HG02852 (cell line): ENCODE measurements around the gene MVB12B.

Experiments
- ATAC-seq: cut with Tn5 transposase; IDR thresholded peaks from one replicate; pipeline ENCODE4 v1.9.1; 2021; ENCODE audit warnings: mild to moderate bottlenecking, moderate library complexity; ENCODE audit not compliant: unreplicated experiment

MVB12B gene

DNA sequence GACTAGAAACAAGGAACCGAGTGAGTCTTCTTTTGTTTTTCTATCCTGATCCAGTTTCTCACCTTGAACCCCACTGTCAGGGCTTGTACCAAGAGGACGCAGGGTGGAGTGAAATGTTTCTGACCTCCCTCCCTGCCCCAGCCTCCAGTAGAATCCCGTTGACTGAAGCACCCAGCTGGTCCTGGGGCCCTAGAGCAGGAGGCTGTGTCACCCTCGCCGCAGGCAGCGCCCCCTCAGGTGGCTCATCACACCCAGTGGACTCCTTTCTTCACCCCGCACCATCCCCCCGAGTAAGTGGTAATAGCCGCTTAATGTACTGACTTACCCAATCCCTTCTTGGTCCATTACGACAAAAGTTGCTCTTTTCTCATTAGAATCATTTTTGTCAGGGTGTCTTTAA, 53.8 kb downstream of the MVB12B start:
- no peak for ATAC-seq

DNA sequence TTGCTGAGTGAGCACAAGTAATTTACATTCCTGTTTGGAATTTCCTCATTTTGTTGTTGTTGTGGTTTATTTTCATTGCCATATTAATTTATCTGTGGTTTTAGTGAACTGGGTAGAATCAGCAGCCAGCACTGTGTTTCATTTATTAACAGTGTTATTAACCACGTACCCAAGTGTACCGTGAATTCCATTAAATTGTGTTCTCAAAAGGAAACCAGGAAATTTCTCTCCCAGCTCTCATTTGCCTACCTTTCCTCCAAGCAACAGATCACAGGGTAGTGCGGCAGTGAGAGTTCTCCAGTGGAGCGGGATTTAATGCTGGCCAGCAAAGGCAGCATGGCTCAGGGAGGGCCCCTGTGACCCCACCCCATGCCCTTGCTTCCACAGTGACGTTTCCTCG, 54.6 kb downstream of the MVB12B start:
- ATAC-seq, result no peak

DNA sequence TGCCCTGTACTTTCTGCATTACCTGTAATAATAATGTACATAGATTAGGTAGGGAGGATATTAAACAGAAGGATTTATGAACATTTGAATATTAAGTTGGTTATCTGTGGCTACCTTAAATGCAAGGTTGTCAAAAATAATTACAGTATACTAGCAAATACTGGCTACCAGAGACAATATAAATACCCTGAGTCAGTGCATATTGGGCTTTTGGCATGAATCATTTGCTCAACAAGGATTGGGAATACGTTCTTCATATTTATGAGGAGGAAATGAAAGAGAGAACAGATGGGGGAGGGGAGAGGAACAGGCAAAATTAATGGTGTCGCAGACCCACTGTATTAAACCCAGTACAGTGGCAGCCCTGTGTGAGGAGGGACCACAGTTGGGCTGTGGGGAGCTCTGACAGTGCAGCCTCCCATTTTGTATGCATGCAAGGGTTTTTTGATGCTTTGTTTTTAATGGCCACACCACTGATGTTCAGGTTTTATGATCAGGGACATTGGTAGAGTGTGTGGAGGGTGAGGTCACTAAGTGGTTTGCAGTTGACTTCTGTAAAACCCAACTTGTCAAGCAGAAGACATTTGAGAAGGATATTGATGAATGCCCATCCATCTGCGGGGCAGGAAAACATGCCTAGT, 56.9 kb downstream of the MVB12B start:
- ATAC-seq, result no peak

DNA sequence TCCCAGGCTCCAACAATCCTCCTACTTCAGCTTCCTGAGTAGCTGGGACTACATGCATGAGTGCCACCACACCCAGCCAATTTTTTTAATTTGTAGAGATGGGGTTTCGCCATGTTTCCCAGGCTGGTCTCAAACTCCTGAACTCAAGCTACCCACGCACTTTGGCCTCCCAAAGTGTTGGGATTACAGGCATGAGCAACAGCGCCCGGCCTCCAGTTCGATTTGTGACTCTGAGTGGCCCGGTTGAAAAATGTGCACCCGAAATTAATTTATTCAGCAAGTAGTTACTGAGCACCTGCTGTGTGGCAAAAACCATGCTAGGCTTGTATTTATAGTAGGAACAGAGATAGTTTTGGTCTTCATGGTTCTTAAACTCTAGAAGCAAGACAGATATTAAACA, 58.3 kb downstream of the MVB12B start:
- no peak for ATAC-seq

DNA sequence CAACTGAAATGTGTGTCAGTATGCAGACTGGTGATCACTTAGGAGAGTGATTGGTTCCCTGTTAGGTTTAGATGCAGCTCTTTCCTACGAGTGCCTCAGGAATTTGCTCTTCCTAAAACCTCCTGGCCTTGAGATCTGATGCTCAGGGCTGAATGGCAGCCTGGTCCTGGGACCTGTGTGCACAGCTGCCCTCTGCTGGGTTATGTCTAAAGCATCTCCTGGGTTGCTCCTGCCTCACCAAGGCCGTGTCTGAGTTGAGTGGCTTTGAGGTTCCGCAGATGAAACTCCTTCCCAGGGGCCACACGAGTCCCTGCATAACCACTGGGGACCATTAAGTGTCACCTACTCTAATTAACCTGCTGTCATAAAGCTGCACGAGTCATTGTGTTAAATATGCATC, 59.5 kb downstream of the MVB12B start:
- ATAC-seq, result no peak

DNA sequence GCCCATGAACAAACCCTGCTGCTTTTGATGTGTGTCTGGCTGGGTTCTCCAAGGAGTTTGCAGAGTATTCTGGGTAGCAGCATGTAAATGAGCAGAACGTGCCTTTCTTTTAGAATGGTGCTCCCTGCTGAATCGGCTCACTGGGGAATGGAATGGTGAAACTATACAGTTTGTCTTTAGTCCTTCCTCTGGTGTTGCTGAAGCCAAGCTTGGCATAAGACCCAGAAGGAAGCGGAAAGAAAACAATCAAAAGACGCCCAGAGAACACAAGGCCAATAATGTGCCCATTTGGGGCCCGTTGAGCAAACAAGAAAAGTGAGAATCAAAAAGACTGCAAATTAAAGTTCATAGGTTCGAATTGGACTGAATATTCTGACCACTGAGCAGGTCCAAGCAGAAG, 60.1 kb downstream of the MVB12B start:
- ATAC-seq, result no peak

DNA sequence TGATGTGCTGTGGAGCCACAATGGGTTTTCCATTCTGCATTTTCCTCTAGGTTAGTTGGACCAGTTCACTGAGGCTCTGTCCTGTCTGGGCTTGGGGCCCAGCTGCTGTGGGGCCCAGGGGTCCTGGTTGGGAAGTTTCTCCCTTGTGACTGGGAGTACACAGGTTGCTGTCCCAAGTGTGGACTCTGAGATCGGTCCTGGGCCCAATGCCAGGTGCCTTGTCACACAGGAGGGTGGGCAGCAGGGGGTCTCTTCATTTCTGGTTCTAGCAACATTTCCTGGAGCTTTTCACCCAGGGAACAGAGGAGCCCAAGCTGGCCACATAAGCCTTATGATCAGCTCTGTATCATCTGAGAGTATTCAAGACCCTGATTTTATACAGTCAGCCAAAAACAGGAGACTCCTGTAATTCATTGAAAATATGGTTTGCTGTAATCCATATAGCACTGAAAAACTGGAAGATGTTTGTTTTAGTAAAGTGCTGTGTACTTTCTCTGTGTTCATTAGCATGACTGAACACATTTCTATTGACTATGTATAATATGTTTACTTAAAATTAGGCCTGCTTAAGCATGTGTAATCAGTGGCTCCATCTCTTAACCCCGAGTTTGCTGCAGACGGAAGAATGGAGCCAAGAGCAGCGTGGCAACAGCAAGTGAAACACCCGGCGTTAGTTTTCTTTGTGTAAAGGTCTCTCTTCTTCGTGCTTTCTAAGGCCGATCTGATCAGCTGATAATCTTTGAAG, 62.5 kb downstream of the MVB12B start:
- ATAC-seq, result no peak

DNA sequence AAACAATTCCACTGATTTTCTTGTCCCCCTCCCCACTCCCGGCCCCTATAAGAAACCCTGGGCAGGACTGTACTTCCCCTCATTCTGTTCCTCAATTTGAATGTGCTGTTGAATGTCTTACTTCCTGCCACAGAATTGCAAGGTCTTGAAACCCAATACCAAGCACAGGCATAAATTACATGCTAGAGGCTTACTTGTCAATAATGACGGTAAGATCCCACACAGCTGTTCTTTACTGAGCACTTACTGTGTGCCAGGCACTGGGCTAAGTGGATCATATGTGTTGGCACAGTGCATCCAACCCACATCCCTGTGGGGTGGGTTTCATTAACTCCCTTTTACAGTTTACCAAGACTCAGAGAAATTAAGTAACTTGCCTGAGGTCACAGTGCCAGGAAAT, 63.4 kb downstream of the MVB12B start:
- ATAC-seq, result no peak

DNA sequence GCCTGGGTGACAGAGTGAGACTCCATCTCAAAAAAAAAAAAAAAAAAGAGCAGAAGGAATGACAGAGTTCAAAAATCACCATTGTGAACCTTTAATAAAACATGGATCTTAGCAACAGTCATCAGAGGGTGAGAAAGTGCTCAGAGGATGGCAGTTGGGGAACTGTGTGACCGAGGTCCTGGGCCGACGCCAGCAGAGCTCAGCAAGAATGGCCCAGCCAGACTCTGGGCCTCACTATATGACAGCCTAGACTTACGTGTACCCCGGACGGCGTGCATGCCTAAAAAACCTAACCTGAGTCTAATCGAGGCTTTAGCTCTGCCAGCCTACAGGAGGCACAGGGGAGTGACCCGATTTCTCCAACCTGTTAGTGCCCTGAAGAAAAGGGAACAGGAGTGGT, 64.3 kb downstream of the MVB12B start:
- ATAC-seq, result no peak

DNA sequence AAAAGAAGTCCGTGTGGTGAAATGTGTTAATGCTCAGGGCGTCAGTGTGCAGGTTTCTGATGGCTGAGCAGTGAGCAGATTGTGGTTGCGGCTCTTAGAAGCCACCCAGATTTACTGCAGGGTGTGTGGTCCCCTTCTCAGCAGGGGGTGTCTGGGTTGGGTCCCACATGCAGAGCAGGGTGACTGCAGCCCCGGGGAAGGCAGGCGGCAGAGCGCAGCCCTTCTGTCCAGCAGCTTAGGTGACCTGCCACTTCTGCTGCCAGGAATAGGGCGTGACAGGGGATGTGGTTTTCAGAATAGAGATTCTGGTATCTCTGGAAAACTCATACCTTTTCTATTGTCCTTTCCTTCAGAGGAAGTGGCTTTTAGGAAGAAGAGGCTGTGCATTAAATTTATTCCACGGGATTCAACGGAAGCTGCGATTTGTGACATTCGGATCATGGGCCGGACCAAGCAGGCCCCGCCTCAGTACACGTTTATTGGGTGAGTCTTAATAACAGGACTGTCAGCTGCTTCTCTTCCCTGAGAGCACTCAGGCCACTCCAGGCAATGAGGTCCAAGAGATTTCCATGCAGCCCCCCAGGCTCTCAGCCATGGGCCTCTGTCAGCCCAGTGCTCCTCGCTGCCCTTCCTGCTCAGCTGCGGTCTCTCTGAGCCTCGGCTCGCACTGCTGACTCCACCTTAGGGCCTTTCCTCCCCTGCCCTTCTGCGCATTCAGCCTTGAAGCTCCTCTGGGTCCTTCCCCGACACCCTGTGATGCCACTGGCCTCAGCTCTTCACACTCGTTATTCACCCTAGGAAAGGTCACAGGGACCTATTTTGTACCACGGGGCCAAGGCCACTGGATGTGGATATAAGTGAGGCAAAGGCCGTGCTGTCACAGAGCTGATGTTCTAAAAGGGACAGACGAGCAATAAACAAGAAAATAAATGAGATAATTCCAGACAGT, 65.4 kb downstream of the MVB12B start:
- ATAC-seq, result no peak

DNA sequence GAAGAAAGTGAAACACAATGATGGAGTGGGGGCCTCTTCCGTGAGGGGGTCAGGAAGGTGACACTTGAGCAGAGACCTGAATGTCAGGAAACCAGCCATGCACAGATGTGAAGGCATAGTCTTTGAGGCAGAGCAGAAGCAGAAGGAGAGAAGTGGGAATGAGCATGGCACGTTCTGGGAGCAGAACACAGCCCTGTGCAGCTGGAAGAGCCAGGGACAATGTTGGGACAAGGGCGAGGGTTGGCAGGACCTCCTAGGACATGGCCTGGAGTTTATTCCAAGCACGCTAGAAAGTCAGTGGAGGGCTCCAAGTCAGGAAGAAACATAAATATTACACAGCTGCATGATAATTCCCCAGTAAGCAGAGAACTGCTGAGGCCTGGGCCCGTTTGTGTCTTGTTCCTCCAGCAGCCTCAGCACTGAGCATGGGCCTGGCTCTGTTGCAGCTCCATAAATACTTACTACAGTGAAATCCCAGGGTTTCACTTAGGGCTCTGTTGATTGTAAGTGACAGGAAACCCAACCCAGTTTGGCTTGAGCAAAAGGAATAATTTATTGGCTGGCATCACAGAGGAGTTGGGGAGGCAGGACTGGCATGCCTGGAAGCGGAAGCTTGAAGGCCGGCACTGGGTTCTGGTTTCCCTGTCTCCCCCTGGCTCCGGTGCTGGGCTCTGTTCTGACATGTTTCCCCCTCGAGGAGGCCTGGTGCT, 66.2 kb downstream of the MVB12B start:
- ATAC-seq, result no peak

DNA sequence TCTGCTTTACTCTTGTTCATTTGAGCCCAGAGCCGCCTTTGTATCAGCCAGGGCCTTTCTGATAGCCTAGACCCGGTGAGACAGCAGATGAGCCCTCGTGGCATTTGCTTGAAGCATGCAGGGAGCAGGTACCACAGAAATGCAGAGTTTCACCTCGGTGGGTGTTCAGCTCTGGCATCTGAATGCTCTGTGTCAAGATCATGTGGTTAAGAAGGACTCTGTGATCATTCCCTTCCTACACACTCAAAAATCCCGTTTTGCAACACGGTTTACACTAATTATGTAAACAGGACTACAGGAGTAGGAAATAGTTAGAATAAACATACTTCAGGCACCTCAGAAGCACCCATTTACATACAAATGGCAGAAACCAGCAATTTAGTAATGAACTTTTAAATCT, 67.2 kb downstream of the MVB12B start:
- ATAC-seq, result no peak

DNA sequence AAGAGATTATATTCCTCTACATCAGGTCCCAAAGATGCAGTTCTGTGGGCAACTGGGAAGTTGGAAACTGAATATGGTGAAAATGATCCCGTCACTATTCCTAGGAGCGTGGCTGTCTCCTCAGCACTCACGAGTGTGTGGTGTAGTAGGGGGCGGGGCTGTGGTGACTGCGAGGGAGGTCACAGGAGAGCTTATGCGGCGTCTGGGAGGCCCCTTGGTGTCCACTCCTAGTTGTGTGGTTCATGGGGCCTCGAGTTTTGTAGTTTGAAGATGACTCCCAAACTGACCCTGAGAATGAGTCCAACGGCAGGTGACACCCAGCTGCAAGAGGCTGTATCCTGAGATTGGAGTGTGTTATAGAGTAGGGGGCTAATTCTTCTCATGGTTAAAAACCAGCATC, 68.2 kb downstream of the MVB12B start:
- no peak for ATAC-seq

DNA sequence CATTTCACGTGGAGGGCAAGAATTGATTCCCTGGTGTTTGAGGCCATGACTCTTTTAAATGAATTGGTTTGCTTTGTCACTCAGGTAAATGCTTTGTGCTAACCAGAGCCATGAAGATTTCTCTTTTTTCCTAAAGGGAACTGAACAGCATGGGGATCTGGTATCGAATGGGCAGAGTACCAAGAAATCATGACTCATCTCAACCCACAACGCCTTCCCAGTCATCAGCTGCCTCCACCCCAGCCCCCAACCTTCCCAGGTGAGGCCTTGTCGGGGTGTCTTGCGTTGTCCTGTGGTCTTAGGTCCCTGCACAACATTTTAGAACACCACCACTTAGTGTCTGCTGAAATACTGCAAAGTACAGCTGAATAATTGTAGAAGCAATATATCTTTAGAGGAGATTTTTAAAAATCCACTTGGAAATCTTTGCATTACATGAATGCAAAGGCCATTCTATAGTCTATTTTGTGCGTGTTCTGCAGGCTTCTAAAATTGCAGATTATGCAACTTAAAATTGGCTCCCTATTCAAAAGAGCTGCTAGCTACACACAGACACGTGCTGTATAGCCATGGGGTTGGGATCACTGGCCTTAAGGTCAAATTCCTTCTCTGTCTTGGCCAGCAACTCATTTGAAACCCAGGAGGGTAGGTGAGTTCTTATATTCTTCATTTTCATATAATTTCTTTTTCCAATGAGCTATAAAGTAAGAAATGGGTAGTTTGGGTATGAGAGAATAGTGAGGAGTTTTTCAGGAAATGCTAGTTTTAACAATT, 69.0 kb downstream of the MVB12B start:
- ATAC-seq, result no peak

DNA sequence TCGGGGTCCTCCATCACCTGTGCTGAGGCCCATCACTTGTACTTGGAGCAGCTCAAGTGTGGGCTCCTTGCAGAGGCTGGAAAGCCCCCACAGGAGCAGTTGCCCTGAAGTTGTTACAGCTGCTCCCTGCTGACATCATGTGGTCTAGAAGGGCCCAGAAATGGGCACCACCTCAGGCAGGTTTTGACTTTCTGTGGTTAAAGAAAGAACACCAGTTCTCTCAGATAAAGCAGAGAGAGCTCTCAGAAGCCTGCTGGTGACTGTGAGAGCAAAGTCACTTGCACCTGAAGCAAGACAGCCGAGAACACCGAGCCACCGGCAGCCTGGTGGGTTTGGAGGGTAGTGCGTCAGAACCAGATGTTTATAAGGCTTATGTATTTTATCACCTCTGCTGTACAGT, 70.4 kb downstream of the MVB12B start:
- ATAC-seq, result peak; percentile 82

DNA sequence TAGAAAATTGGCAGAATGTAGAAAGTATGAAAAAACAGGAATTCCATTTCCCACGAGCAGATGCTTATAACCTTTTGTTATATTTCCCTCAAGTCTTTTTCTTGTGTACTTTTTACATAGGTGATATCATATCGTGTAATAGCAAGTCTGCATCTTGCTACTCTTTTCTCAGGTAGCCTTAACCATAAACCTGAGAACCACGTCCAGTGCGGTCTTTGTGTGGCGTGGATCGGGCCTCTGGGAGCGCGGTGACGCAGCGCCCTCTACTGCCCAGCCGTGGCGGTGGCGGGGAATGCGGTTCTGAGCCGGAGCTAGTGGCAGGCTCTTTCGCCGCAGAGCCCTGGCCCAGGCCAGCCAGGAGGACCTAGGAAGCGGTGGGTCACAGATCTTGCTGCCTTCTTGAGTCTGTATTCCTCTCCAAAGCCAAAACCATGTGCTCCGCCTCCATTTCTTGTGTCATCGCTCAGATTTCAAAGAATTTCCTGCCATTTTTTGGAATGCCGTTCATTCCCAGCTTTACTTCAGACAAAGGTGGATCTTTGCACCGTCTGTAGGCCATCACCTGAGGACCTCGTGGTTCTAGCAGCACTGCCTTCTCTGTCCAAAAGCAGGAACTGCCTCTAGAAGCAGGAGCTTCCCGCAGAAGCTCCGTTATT, 71.9 kb downstream of the MVB12B start:
- no peak for ATAC-seq

DNA sequence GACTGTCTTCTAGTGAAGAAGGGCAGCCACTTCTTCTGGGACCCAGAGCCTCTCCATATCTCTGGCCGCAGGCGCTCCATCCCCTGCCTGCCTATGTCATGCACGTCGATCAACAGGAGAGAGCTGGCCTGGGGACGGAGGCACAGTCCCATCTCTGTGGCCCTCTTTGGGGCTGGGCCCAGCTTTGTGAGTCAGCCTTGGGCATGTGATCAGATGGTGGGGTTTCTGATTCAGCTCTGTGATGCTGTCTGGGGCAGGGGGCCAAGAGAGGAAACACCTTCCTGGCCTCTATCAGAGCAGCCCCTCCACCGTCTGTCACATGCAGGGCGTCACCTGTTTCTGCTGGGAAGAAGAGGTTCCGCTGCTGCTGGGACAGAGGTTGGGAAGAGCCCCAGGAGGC, 72.6 kb downstream of the MVB12B start:
- no peak for ATAC-seq

DNA sequence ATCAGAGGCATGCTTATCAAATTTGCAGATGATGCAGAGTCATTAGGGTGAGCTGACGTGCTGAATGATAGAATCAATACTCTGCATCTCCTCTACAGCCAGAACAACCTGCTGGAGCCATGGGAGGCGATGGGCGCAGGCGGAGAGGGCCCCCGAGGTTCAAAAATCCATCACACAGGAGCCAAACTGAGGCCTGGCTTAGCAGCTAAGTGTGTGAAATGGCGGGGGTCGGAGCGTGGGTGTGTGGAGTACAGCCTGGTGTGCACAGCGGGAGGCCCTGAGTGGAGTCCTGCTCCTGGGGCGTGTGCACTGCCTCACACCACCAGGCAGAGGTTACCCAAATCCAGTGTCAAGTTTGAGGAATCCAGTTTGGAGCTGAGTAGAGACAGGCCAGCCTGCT, 73.2 kb downstream of the MVB12B start:
- ATAC-seq, result no peak

DNA sequence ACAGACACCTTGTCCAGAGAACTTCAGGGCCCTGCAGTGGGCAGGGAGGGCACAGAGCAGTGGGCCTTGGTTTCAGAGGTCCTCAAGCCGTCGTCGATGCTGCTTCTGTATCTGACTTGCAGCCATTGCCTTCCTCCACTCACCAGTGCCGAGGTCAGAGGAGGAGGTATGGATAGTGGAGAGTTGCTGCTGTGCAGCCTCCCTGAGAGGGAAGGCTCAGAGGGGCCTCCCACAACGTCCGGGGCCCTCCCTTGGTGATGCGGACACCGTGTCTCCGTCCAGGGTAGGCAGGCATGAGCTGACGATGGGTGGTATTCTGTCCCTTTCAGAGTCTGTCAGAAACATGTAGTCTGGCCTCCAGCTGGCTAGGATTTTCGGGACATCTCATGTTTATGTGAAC, 73.9 kb downstream of the MVB12B start:
- no peak for ATAC-seq

DNA sequence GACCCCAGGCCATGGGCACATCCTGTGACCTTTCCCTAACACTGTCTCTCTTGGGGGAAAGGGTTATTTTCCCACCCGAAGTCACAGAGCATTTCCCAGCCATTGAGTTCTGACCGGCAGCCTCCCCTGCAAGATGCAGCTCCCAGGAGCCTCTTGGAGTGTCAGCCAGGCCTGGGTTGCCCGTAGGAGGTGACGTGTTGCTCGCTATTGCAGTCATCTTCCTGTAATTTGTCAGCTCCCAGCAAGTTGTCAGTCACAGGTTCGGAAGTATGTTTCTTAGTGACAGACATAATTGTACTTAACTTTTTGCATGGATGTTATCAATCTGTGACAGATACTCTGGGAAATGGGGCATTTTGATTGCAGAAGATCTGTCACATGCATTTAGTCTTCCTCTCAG, 74.5 kb downstream of the MVB12B start:
- no peak for ATAC-seq
